WTC11 (cell line): ENCODE results near the gene PIEZO1. TPM values are rescaled to one million over a fixed set of nuclear protein-coding genes. Genes with fewer than 3 reads are reported as not detected.

Experiments used
- ATAC-seq: fragments of 200-7000 bp; cut with Tn5 transposase; 2 replicates; pipeline ENCODE4 v1.10.0; 2021; ENCODE audit warnings: mild to moderate bottlenecking, moderate library complexity
- CTCF ChIA-PET: fragments of 300-600 bp; sonication (Branson Sonifier 250); formaldehyde crosslinking; loops from one replicate; lab custom pipeline; 2021; ENCODE audit warnings: antibody characterized with exemption; lab: Charles Lee
- POLR2A ChIA-PET: fragments of 350-600 bp; sonication (Branson Sonifier 250); formaldehyde crosslinking; loops from one replicate; lab custom pipeline; 2021; ENCODE audit warnings: antibody characterized with exemption; lab: Charles Lee
- DNase-seq: peaks from one replicate; pipeline ENCODE4 v3.0.0; 2021; ENCODE audit warnings: low spot score
- H3K27ac Mint-ChIP-seq: 2 replicates; pipeline ENCODE4 v1.8.0; 2021; ENCODE audit warnings: mixed read lengths
- H3K27me3 Mint-ChIP-seq: 2 replicates; pipeline ENCODE4 v1.8.0; 2021; ENCODE audit warnings: low read depth, mild to moderate bottlenecking, moderate library complexity, mixed read lengths
- H3K36me3 Mint-ChIP-seq: 2 replicates; pipeline ENCODE4 v1.8.0; 2021; ENCODE audit warnings: mixed read lengths
- H3K4me1 Mint-ChIP-seq: 2 replicates; pipeline ENCODE4 v1.8.0; 2022; ENCODE audit warnings: mixed read lengths
- H3K4me3 Mint-ChIP-seq: 2 replicates; pipeline ENCODE4 v1.8.0; 2021; ENCODE audit warnings: mild to moderate bottlenecking, moderate library complexity, mixed read lengths
- H3K9me3 Mint-ChIP-seq: 2 replicates; pipeline ENCODE4 v1.8.0; 2021; ENCODE audit warnings: mixed read lengths
- ATF1 ChIP-seq: sonication (generic); formaldehyde crosslinking; IDR thresholded peaks from 2 replicates; pipeline ENCODE4 v1.8.1; 2023; ENCODE audit warnings: mild to moderate bottlenecking, moderate library complexity, missing genetic modification reagents
- CREM ChIP-seq: sonication (generic); formaldehyde crosslinking; IDR thresholded peaks from 2 replicates; pipeline ENCODE4 v1.8.1; 2022; ENCODE audit warnings: mild to moderate bottlenecking, missing genetic modification reagents, moderate library complexity
- ERG ChIP-seq: fragments of 250-450 bp; sonication (Bioruptor Pico); IDR thresholded peaks from 2 replicates; pipeline ENCODE4 v1.8.0; 2021; ENCODE audit warnings: mild to moderate bottlenecking
- FOXK1 ChIP-seq: sonication (generic); formaldehyde crosslinking; IDR thresholded peaks from 2 replicates; pipeline ENCODE4 v1.8.0; 2022; ENCODE audit warnings: mild to moderate bottlenecking, moderate library complexity, missing genetic modification reagents
- FOXP1 ChIP-seq: sonication (generic); formaldehyde crosslinking; IDR thresholded peaks from 2 replicates; pipeline ENCODE4 v1.8.0; 2022; ENCODE audit warnings: missing genetic modification reagents, mild to moderate bottlenecking, moderate library complexity, borderline replicate concordance
- GABPB1 ChIP-seq: sonication (generic); formaldehyde crosslinking; IDR thresholded peaks from 2 replicates; pipeline ENCODE4 v1.8.1; 2023; ENCODE audit warnings: mild to moderate bottlenecking, missing genetic modification reagents
- GRHL2 ChIP-seq: fragments of 250-450 bp; sonication (Bioruptor Pico); IDR thresholded peaks from 2 replicates; pipeline ENCODE4 v1.8.0; 2022; ENCODE audit warnings: mild to moderate bottlenecking, moderate library complexity; ENCODE audit not compliant: insufficient replicate concordance, severe bottlenecking
- GTF2I ChIP-seq: fragments of 250-450 bp; sonication (Bioruptor Pico); conservative IDR thresholded peaks from 2 replicates; pipeline ENCODE4 v1.4.0; 2021; ENCODE audit warnings: mild to moderate bottlenecking
- MXD4 ChIP-seq: fragments of 250-450 bp; sonication (Bioruptor Pico); IDR thresholded peaks from 2 replicates; pipeline ENCODE4 v1.8.0; 2021; ENCODE audit warnings: mild to moderate bottlenecking, moderate library complexity, borderline replicate concordance
- NR2C2 ChIP-seq: sonication (generic); formaldehyde crosslinking; IDR thresholded peaks from 2 replicates; pipeline ENCODE4 v1.8.0; 2022; ENCODE audit warnings: mild to moderate bottlenecking, missing genetic modification reagents
- OVOL2 ChIP-seq: fragments of 250-450 bp; sonication (Bioruptor Pico); IDR thresholded peaks from 2 replicates; pipeline ENCODE4 v1.9.0; 2021; ENCODE audit warnings: mild to moderate bottlenecking, borderline replicate concordance
- STAT6 ChIP-seq: sonication (generic); formaldehyde crosslinking; conservative IDR thresholded peaks from 2 replicates; pipeline ENCODE4 v1.8.1; 2023; ENCODE audit warnings: mild to moderate bottlenecking, low read depth, missing genetic modification reagents, moderate library complexity
- TEAD4 ChIP-seq: sonication (generic); formaldehyde crosslinking; IDR thresholded peaks from 2 replicates; pipeline ENCODE4 v1.8.0; 2022; ENCODE audit warnings: mild to moderate bottlenecking, missing genetic modification reagents
- ZNF121 ChIP-seq: sonication (generic); formaldehyde crosslinking; IDR thresholded peaks from 2 replicates; pipeline ENCODE4 v1.8.0; 2023; ENCODE audit warnings: missing genetic modification reagents
- ZNF219 ChIP-seq: sonication (generic); formaldehyde crosslinking; IDR thresholded peaks from 2 replicates; pipeline ENCODE4 v1.8.0; 2023; ENCODE audit warnings: missing genetic modification reagents, mild to moderate bottlenecking, borderline replicate concordance
- ZNF263 ChIP-seq: sonication (generic); formaldehyde crosslinking; IDR thresholded peaks from 2 replicates; pipeline ENCODE4 v1.8.1; 2022; ENCODE audit warnings: low read depth, mild to moderate bottlenecking, moderate library complexity, missing genetic modification reagents
- ZNF317 ChIP-seq: sonication (generic); formaldehyde crosslinking; IDR thresholded peaks from 2 replicates; pipeline ENCODE4 v1.8.1; 2023; ENCODE audit warnings: low read depth, mild to moderate bottlenecking, moderate library complexity, missing genetic modification reagents, borderline replicate concordance
- ZNF416 ChIP-seq: fragments of 250-450 bp; sonication (Bioruptor Pico); IDR thresholded peaks from 2 replicates; pipeline ENCODE4 v1.9.0; 2021; ENCODE audit warnings: mild to moderate bottlenecking, inconsistent platforms
- total RNA-seq: library from RNA; stranded (reverse); gene quantifications from 3 replicates; pipeline ENCODE4 v1.2.3, GENCODE V29; 2021
- TF ChIP-seq, protein P1 (sequence below): sonication (generic); formaldehyde crosslinking; IDR thresholded peaks from 2 replicates; pipeline ENCODE4 v1.8.1; 2023; ENCODE audit warnings: mild to moderate bottlenecking, missing genetic modification reagents
- TF ChIP-seq, protein P2 (sequence below): sonication (generic); formaldehyde crosslinking; IDR thresholded peaks from 2 replicates; pipeline ENCODE4 v1.8.1; 2023; ENCODE audit warnings: mild to moderate bottlenecking, missing genetic modification reagents, moderate library complexity
- TF ChIP-seq, protein P3 (sequence below): fragments of 200-600 bp; IDR thresholded peaks from 2 replicates; pipeline ENCODE4 v1.8.0; 2022; ENCODE audit warnings: antibody characterized with exemption
- TF ChIP-seq, protein P4 (sequence below): sonication (generic); formaldehyde crosslinking; IDR thresholded peaks from 2 replicates; pipeline ENCODE4 v1.8.1; 2023; ENCODE audit warnings: mild to moderate bottlenecking, missing genetic modification reagents

PIEZO1 gene
- total RNA-seq, 1 experiment from 2014 or later, result 71.3 TPM

DNA sequence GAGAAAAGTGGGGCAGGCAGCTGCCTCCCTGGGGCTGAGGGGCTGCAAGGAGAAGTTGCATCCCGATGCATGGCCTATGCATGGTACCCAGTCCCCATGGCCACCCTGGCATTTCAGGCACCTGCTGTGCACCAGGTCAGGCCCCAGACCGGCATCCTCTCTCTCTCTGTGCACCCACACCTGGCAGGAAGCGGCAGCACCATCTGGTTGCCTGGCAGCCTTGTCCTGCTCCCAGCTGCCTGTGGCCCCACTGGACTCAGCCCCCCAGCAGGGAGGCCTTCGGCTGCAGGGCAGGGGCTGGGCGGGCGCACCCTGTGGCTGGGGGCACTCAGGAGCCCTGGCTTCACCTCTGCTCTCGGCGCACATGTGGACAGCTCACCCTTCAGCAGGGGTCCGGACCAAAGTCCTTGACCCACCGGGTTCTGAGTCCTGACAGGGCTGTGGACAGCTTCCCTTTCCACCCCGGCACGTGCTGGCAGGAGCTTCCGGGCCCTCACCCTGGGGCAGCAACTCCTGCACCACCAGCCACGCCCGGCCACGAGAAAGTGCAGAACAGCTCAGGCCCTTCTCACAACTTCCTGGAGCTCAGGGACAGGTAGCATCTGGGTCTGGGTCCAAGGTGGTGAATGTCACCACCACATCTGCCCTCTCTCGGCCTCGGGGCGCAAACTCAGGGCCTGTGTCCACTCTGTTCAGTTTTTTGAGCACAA is 42.0 kb downstream of the PIEZO1 start (continued):
- no peak for TF ChIP-seq ERG (CRISPR knock-in tag)
- TF ChIP-seq NR2C2, result no peak
- TF ChIP-seq, protein P1, sequence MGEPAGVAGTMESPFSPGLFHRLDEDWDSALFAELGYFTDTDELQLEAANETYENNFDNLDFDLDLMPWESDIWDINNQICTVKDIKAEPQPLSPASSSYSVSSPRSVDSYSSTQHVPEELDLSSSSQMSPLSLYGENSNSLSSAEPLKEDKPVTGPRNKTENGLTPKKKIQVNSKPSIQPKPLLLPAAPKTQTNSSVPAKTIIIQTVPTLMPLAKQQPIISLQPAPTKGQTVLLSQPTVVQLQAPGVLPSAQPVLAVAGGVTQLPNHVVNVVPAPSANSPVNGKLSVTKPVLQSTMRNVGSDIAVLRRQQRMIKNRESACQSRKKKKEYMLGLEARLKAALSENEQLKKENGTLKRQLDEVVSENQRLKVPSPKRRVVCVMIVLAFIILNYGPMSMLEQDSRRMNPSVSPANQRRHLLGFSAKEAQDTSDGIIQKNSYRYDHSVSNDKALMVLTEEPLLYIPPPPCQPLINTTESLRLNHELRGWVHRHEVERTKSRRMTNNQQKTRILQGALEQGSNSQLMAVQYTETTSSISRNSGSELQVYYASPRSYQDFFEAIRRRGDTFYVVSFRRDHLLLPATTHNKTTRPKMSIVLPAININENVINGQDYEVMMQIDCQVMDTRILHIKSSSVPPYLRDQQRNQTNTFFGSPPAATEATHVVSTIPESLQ, result no peak
- no peak for TF ChIP-seq FOXP1 (CRISPR knock-in tag)
- no peak for TF ChIP-seq ZNF317
- TF ChIP-seq, protein P2, sequence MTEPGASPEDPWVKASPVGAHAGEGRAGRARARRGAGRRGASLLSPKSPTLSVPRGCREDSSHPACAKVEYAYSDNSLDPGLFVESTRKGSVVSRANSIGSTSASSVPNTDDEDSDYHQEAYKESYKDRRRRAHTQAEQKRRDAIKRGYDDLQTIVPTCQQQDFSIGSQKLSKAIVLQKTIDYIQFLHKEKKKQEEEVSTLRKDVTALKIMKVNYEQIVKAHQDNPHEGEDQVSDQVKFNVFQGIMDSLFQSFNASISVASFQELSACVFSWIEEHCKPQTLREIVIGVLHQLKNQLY (CRISPR knock-in tag), result no peak
- no peak for TF ChIP-seq CREM (CRISPR knock-in tag)
- TF ChIP-seq, protein P3, sequence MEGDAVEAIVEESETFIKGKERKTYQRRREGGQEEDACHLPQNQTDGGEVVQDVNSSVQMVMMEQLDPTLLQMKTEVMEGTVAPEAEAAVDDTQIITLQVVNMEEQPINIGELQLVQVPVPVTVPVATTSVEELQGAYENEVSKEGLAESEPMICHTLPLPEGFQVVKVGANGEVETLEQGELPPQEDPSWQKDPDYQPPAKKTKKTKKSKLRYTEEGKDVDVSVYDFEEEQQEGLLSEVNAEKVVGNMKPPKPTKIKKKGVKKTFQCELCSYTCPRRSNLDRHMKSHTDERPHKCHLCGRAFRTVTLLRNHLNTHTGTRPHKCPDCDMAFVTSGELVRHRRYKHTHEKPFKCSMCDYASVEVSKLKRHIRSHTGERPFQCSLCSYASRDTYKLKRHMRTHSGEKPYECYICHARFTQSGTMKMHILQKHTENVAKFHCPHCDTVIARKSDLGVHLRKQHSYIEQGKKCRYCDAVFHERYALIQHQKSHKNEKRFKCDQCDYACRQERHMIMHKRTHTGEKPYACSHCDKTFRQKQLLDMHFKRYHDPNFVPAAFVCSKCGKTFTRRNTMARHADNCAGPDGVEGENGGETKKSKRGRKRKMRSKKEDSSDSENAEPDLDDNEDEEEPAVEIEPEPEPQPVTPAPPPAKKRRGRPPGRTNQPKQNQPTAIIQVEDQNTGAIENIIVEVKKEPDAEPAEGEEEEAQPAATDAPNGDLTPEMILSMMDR, result no peak
- no peak for TF ChIP-seq ZNF219 (CRISPR knock-in tag)

GRCh38 chr16:88741368-88741767 is 43.7 kb downstream of the PIEZO1 start:
- CTCF ChIA-PET, result no interaction called here
- no peaks in the 10 kb centered on the region for H3K9me3 Mint-ChIP-seq
- no peak for DNase-seq
- TF ChIP-seq FOXK1 (no peak), OVOL2 (CRISPR knock-in tag) (no peak), TEAD4 (no peak), ZNF416 (no peak), ATF1 (CRISPR knock-in tag) (no peak), GTF2I (CRISPR knock-in tag) (no peak), GABPB1 (CRISPR knock-in tag) (no peak), ZNF263 (CRISPR knock-in tag) (no peak), ZNF121 (CRISPR knock-in tag) (no peak)
- TF ChIP-seq, all 79 proteins: peak for 0
- Mint-ChIP-seq H3K4me1 (peaks cover 13% of the 10 kb centered on the region), H3K36me3 (no peaks in the 10 kb centered on the region), H3K4me3 (no peak overlapping the region), H3K27me3 (no peaks in the 10 kb centered on the region), H3K27ac (peak overlapping the region; percentile 53; the same call in 1 of the 2 replicates)
- POLR2A ChIA-PET, result no interaction called here
- no peak for ATAC-seq

- no peak for DNase-seq
- ChIA-PET POLR2A (no interaction called here), CTCF (no interaction called here)
- Mint-ChIP-seq H3K27me3 (no peaks in the 10 kb centered on the region), H3K36me3 (no peaks in the 10 kb centered on the region), H3K27ac (no peak overlapping the region), H3K4me3 (no peak overlapping the region), H3K9me3 (no peaks in the 10 kb centered on the region), H3K4me1 (peaks cover 10% of the 10 kb centered on the region)
- ATAC-seq, result no peak
- no peak for TF ChIP-seq MXD4 (CRISPR knock-in tag)
- no peak for TF ChIP-seq STAT6 (CRISPR knock-in tag)
- no peak for TF ChIP-seq GRHL2
- TF ChIP-seq, protein P3, result no peak
- TF ChIP-seq, protein P4, sequence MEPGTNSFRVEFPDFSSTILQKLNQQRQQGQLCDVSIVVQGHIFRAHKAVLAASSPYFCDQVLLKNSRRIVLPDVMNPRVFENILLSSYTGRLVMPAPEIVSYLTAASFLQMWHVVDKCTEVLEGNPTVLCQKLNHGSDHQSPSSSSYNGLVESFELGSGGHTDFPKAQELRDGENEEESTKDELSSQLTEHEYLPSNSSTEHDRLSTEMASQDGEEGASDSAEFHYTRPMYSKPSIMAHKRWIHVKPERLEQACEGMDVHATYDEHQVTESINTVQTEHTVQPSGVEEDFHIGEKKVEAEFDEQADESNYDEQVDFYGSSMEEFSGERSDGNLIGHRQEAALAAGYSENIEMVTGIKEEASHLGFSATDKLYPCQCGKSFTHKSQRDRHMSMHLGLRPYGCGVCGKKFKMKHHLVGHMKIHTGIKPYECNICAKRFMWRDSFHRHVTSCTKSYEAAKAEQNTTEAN (CRISPR knock-in tag), result no peak
Measured at GRCh38 chr16:88740727-88741055, 44.3 kb downstream of the PIEZO1 start.
